GM23338 (cell line): ENCODE measurements around the gene ARF6. TPM values are rescaled to one million over a fixed set of nuclear protein-coding genes. Genes with fewer than 3 reads are reported as not detected.

Experiments used
- ATAC-seq: fragments of 200-7000 bp; cut with Tn5 transposase; 3 replicates; pipeline ENCODE4 v1.9.1; 2020
- DNase-seq: peaks from one replicate; pipeline ENCODE4 v3.0.0-alpha.2; 2015; ENCODE audit warnings: low spot score
- H2AFZ ChIP-seq: fragments of 200-600 bp; sonication (generic); 2 replicates; pipeline ENCODE4 v1.8.0; 2016; ENCODE audit warnings: antibody characterized with exemption, mild to moderate bottlenecking, moderate library complexity
- H3F3A ChIP-seq: fragments of 200-600 bp; sonication (generic); replicated peaks from 2 replicates; pipeline ENCODE4 v1.8.0; 2017; ENCODE audit warnings: antibody characterized with exemption, mixed run types, low read depth
- H3K27ac ChIP-seq: fragments of 200-600 bp; sonication (generic); 2 replicates; pipeline ENCODE4 v1.6.1; 2016; ENCODE audit warnings: low read depth
- H3K27me3 ChIP-seq: fragments of 200-600 bp; sonication (generic); 2 replicates; pipeline ENCODE4 v1.8.0; 2016; ENCODE audit warnings: mild to moderate bottlenecking, mixed run types, moderate library complexity; ENCODE audit not compliant: insufficient read depth
- H3K36me3 ChIP-seq: fragments of 200-600 bp; sonication (generic); 2 replicates; pipeline ENCODE4 v1.8.0; 2016; ENCODE audit warnings: mild to moderate bottlenecking; ENCODE audit not compliant: insufficient read depth
- H3K4me1 ChIP-seq: fragments of 200-600 bp; sonication (generic); 2 replicates; pipeline ENCODE4 v1.8.0; 2016; ENCODE audit warnings: mild to moderate bottlenecking, moderate library complexity; ENCODE audit not compliant: insufficient read depth
- H3K4me2 ChIP-seq: fragments of 200-600 bp; sonication (generic); 2 replicates; pipeline ENCODE4 v1.7.1; 2017; ENCODE audit warnings: mixed run types
- H3K4me3 ChIP-seq: fragments of 200-600 bp; sonication (generic); 2 replicates; pipeline ENCODE4 v1.6.1; 2016; ENCODE audit warnings: mixed run types
- H3K79me2 ChIP-seq: fragments of 200-600 bp; sonication (generic); replicated peaks from 2 replicates; pipeline ENCODE4 v1.8.0; 2017; ENCODE audit warnings: mild to moderate bottlenecking; ENCODE audit not compliant: insufficient read depth
- H3K9me2 ChIP-seq: fragments of 200-600 bp; sonication (generic); 2 replicates; pipeline ENCODE4 v1.8.0; 2017; ENCODE audit not compliant: insufficient read depth
- H4K20me1 ChIP-seq: fragments of 200-600 bp; sonication (generic); replicated peaks from 2 replicates; pipeline ENCODE4 v1.8.0; 2017; ENCODE audit warnings: mild to moderate bottlenecking; ENCODE audit not compliant: insufficient read depth
- H3K27ac Mint-ChIP-seq: 2 replicates; pipeline ENCODE4 v1.8.0; 2020; ENCODE audit warnings: inconsistent platforms, mild to moderate bottlenecking, moderate library complexity, mixed read lengths
- H3K27me3 Mint-ChIP-seq: 3 replicates; pipeline ENCODE4 v1.8.0; 2022; ENCODE audit warnings: low read depth, mild to moderate bottlenecking, moderate library complexity, mixed read lengths, inconsistent platforms; ENCODE audit not compliant: insufficient read depth, poor library complexity
- H3K36me3 Mint-ChIP-seq: 3 replicates; pipeline ENCODE4 v1.8.0; 2021; ENCODE audit warnings: low read depth, mild to moderate bottlenecking, inconsistent platforms, moderate library complexity, mixed read lengths
- H3K4me1 Mint-ChIP-seq: 3 replicates; pipeline ENCODE4 v1.8.0; 2020; ENCODE audit warnings: mild to moderate bottlenecking, inconsistent platforms, mixed read lengths
- H3K4me3 Mint-ChIP-seq: 3 replicates; pipeline ENCODE4 v1.8.0; 2021; ENCODE audit warnings: moderate library complexity, mild to moderate bottlenecking, inconsistent platforms, mixed read lengths
- H3K9me3 Mint-ChIP-seq: 3 replicates; pipeline ENCODE4 v1.8.0; 2020; ENCODE audit warnings: moderate library complexity, mild to moderate bottlenecking, inconsistent platforms, mixed read lengths
- CREB1 ChIP-seq: fragments of 250-450 bp; sonication (Bioruptor Pico); IDR thresholded peaks from 2 replicates; pipeline ENCODE4 v1.5.0; 2020; ENCODE audit warnings: low read depth, mild to moderate bottlenecking, moderate library complexity
- EZH2 ChIP-seq: fragments of 200-600 bp; sonication (generic); IDR thresholded peaks from one replicate; pipeline ENCODE4 v1.8.0; 2017; ENCODE audit warnings: antibody characterized with exemption, mild to moderate bottlenecking, low read depth; ENCODE audit not compliant: unreplicated experiment
- EZH2phosphoT487 ChIP-seq: fragments of 200-600 bp; sonication (generic); IDR thresholded peaks from one replicate; pipeline ENCODE4 v1.8.1; 2018; ENCODE audit warnings: antibody characterized with exemption; ENCODE audit not compliant: unreplicated experiment
- JUNB ChIP-seq: IDR thresholded peaks from one replicate; pipeline ENCODE4 v1.6.1; 2016; ENCODE audit warnings: antibody characterized with exemption; ENCODE audit not compliant: unreplicated experiment
- NANOG ChIP-seq: IDR thresholded peaks from 2 replicates; pipeline ENCODE4 v1.6.1; 2016; ENCODE audit warnings: antibody characterized with exemption, borderline replicate concordance
- POLR2AphosphoS5 ChIP-seq: IDR thresholded peaks from 2 replicates; pipeline ENCODE4 v1.6.1; 2016; ENCODE audit warnings: antibody characterized with exemption, low read depth
- STAT1 ChIP-seq: IDR thresholded peaks from one replicate; pipeline ENCODE4 v1.6.1; 2016; ENCODE audit warnings: antibody characterized with exemption; ENCODE audit not compliant: unreplicated experiment
- ZNF114 ChIP-seq: fragments of 250-450 bp; sonication (Bioruptor Pico); IDR thresholded peaks from 2 replicates; pipeline ENCODE4 v1.5.0; 2020; ENCODE audit warnings: mild to moderate bottlenecking, moderate library complexity
- ZNF331 ChIP-seq: fragments of 250-450 bp; sonication (Bioruptor Pico); IDR thresholded peaks from 2 replicates; pipeline ENCODE4 v1.5.0; 2020; ENCODE audit warnings: low read depth, mild to moderate bottlenecking, moderate library complexity
- polyA plus RNA-seq: library from polyadenylated mRNA; unstranded; fragments of >200 nt; fragmentation: Nextera tagmentation; extraction: Ambion mirVana; gene quantifications from 2 replicates; pipeline ENCODE4 v1.2.1, GENCODE V29; 2016
- total RNA-seq: library from RNA; depleted of rRNA; stranded (reverse); fragments of >200 nt; shearing (Covaris generic); gene quantifications from 2 replicates; pipeline ENCODE4 v1.2.3, GENCODE V29; 2014
- TF ChIP-seq, protein P1 (sequence below): IDR thresholded peaks from one replicate; pipeline ENCODE4 v1.6.1; 2018; ENCODE audit warnings: antibody characterized with exemption; ENCODE audit not compliant: unreplicated experiment
- TF ChIP-seq, protein P2 (sequence below): IDR thresholded peaks from 2 replicates; pipeline ENCODE4 v1.6.1; 2016; ENCODE audit warnings: antibody characterized with exemption
- TF ChIP-seq, protein P3 (sequence below): fragments of 250-450 bp; sonication (Bioruptor Pico); IDR thresholded peaks from 2 replicates; pipeline ENCODE4 v1.5.0; 2020; ENCODE audit warnings: mild to moderate bottlenecking, moderate library complexity
- TF ChIP-seq, protein P4 (sequence below), 2 experiments: fragments of 200-600 bp in 1 of 2; sonication (generic) in 1 of 2; conservative IDR thresholded peaks; 2 replicates each; pipeline versions ENCODE4 v1.5.1 to v1.6.1; 2016 to 2017; ENCODE audit warnings: antibody characterized with exemption in 2 of 2, low read depth in 2 of 2, mild to moderate bottlenecking in 2 of 2, moderate library complexity in 1 of 2

The ARF6 gene
- total and polyA plus RNA-seq, 2 experiments from 2014 or later = 47.8 to 73.1 TPM

DNA sequence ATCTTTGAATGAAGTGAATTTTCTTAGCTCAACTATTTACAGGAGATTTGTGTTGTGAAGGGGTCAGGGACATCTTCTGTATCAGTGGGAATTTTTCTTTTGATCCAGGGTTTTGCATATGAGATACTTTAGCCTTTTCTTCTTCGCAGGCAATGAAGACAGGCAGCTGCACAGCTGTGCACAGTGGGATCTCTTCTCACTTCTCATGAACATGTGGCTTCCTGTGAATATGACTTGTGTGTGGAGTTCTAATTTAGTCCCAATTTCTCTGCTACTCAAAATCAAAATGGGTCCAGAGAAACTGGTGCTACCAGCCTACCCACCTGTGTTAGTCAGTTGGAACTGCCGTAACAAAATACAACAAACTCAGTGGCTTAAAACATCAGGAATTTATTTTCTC is 37.8 kb downstream of the ARF6 start:
- Mint-ChIP-seq H3K27me3 (peaks cover 2% of the 10 kb centered on the region), H3K9me3 (0 out of 3 replicates have a peak, but pooled peaks cover 3% of the 10 kb centered on the region), H3K36me3 (no peaks in the 10 kb centered on the region), H3K4me3 (no peak overlapping the region), H3K4me1 (peaks cover 4% of the 10 kb centered on the region), H3K27ac (no peak overlapping the region)
- no peaks in the 10 kb centered on the region; the same call in 1 of the 2 replicates for H3K36me3 ChIP-seq
- no peak overlapping the region for H3K4me2 ChIP-seq
- H3F3A ChIP-seq = no peaks in the 10 kb centered on the region
- H3K27ac ChIP-seq = no peak overlapping the region
- no peak overlapping the region for H3K4me3 ChIP-seq
- no peaks in the 10 kb centered on the region for H3K27me3 ChIP-seq
- peaks cover 7% of the 10 kb centered on the region; the same call in 1 of the 2 replicates for H3K4me1 ChIP-seq
- H3K9me2 ChIP-seq = no peaks in the 10 kb centered on the region
- DNase-seq = no peak
- no peak for ATAC-seq
- H4K20me1 ChIP-seq = no peaks in the 10 kb centered on the region
- no peak for TF ChIP-seq ZNF331 (CRISPR knock-in tag)
- TF ChIP-seq ZNF114 (CRISPR knock-in tag) = no peak
- TF ChIP-seq, protein P1, sequence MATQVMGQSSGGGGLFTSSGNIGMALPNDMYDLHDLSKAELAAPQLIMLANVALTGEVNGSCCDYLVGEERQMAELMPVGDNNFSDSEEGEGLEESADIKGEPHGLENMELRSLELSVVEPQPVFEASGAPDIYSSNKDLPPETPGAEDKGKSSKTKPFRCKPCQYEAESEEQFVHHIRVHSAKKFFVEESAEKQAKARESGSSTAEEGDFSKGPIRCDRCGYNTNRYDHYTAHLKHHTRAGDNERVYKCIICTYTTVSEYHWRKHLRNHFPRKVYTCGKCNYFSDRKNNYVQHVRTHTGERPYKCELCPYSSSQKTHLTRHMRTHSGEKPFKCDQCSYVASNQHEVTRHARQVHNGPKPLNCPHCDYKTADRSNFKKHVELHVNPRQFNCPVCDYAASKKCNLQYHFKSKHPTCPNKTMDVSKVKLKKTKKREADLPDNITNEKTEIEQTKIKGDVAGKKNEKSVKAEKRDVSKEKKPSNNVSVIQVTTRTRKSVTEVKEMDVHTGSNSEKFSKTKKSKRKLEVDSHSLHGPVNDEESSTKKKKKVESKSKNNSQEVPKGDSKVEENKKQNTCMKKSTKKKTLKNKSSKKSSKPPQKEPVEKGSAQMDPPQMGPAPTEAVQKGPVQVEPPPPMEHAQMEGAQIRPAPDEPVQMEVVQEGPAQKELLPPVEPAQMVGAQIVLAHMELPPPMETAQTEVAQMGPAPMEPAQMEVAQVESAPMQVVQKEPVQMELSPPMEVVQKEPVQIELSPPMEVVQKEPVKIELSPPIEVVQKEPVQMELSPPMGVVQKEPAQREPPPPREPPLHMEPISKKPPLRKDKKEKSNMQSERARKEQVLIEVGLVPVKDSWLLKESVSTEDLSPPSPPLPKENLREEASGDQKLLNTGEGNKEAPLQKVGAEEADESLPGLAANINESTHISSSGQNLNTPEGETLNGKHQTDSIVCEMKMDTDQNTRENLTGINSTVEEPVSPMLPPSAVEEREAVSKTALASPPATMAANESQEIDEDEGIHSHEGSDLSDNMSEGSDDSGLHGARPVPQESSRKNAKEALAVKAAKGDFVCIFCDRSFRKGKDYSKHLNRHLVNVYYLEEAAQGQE = no peak
- TF ChIP-seq, protein P2, sequence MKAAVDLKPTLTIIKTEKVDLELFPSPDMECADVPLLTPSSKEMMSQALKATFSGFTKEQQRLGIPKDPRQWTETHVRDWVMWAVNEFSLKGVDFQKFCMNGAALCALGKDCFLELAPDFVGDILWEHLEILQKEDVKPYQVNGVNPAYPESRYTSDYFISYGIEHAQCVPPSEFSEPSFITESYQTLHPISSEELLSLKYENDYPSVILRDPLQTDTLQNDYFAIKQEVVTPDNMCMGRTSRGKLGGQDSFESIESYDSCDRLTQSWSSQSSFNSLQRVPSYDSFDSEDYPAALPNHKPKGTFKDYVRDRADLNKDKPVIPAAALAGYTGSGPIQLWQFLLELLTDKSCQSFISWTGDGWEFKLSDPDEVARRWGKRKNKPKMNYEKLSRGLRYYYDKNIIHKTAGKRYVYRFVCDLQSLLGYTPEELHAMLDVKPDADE = no peak
- TF ChIP-seq POLR2AphosphoS5 = no peak
- TF ChIP-seq, protein P3, sequence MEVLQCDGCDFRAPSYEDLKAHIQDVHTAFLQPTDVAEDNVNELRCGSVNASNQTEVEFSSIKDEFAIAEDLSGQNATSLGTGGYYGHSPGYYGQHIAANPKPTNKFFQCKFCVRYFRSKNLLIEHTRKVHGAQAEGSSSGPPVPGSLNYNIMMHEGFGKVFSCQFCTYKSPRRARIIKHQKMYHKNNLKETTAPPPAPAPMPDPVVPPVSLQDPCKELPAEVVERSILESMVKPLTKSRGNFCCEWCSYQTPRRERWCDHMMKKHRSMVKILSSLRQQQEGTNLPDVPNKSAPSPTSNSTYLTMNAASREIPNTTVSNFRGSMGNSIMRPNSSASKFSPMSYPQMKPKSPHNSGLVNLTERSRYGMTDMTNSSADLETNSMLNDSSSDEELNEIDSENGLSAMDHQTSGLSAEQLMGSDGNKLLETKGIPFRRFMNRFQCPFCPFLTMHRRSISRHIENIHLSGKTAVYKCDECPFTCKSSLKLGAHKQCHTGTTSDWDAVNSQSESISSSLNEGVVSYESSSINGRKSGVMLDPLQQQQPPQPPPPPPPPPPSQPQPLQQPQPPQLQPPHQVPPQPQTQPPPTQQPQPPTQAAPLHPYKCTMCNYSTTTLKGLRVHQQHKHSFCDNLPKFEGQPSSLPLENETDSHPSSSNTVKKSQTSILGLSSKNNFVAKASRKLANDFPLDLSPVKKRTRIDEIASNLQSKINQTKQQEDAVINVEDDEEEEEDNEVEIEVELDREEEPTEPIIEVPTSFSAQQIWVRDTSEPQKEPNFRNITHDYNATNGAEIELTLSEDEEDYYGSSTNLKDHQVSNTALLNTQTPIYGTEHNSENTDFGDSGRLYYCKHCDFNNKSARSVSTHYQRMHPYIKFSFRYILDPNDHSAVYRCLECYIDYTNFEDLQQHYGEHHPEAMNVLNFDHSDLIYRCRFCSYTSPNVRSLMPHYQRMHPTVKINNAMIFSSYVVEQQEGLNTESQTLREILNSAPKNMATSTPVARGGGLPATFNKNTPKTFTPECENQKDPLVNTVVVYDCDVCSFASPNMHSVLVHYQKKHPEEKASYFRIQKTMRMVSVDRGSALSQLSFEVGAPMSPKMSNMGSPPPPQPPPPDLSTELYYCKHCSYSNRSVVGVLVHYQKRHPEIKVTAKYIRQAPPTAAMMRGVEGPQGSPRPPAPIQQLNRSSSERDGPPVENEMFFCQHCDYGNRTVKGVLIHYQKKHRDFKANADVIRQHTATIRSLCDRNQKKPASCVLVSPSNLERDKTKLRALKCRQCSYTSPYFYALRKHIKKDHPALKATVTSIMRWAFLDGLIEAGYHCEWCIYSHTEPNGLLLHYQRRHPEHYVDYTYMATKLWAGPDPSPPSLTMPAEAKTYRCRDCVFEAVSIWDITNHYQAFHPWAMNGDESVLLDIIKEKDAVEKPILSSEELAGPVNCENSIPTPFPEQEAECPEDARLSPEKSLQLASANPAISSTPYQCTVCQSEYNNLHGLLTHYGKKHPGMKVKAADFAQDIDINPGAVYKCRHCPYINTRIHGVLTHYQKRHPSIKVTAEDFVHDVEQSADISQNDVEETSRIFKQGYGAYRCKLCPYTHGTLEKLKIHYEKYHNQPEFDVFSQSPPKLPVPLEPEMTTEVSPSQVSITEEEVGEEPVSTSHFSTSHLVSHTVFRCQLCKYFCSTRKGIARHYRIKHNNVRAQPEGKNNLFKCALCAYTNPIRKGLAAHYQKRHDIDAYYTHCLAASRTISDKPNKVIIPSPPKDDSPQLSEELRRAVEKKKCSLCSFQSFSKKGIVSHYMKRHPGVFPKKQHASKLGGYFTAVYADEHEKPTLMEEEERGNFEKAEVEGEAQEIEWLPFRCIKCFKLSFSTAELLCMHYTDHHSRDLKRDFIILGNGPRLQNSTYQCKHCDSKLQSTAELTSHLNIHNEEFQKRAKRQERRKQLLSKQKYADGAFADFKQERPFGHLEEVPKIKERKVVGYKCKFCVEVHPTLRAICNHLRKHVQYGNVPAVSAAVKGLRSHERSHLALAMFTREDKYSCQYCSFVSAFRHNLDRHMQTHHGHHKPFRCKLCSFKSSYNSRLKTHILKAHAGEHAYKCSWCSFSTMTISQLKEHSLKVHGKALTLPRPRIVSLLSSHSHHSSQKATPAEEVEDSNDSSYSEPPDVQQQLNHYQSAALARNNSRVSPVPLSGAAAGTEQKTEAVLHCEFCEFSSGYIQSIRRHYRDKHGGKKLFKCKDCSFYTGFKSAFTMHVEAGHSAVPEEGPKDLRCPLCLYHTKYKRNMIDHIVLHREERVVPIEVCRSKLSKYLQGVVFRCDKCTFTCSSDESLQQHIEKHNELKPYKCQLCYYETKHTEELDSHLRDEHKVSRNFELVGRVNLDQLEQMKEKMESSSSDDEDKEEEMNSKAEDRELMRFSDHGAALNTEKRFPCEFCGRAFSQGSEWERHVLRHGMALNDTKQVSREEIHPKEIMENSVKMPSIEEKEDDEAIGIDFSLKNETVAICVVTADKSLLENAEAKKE = no peak
- TF ChIP-seq, protein P4, sequence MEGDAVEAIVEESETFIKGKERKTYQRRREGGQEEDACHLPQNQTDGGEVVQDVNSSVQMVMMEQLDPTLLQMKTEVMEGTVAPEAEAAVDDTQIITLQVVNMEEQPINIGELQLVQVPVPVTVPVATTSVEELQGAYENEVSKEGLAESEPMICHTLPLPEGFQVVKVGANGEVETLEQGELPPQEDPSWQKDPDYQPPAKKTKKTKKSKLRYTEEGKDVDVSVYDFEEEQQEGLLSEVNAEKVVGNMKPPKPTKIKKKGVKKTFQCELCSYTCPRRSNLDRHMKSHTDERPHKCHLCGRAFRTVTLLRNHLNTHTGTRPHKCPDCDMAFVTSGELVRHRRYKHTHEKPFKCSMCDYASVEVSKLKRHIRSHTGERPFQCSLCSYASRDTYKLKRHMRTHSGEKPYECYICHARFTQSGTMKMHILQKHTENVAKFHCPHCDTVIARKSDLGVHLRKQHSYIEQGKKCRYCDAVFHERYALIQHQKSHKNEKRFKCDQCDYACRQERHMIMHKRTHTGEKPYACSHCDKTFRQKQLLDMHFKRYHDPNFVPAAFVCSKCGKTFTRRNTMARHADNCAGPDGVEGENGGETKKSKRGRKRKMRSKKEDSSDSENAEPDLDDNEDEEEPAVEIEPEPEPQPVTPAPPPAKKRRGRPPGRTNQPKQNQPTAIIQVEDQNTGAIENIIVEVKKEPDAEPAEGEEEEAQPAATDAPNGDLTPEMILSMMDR (conservative IDR thresholded peaks at IDR 0.05; ENCODE audit: low read depth in 2 of 2) = no peak
- no peak for TF ChIP-seq JUNB
- no peak for TF ChIP-seq EZH2
- no peak for TF ChIP-seq EZH2phosphoT487
- no peak for TF ChIP-seq STAT1
- no peak for TF ChIP-seq NANOG
- no peak for TF ChIP-seq CREB1 (CRISPR knock-in tag)
- no peaks in the 10 kb centered on the region for H3K79me2 ChIP-seq
- peak overlapping the region; percentile 59; the same call in 1 of the 2 replicates for H2AFZ ChIP-seq
